CD4-positive, alpha-beta memory T cell (primary cell): Measurements from ENCODE around the gene PTGDR2. TPM values are rescaled to one million over a fixed set of nuclear protein-coding genes. Genes with fewer than 3 reads are reported as not detected.

Experiments used
- CTCF ChIA-PET: fragments of 350-600 bp; sonication (Branson Sonifier 250); formaldehyde crosslinking; loops from one replicate; lab custom pipeline; 2021; ENCODE audit warnings: inconsistent platforms; ENCODE audit not compliant: partially characterized antibody; lab: Charles Lee
- POLR2A ChIA-PET: fragments of 350-600 bp; sonication (Branson Sonifier 250); formaldehyde crosslinking; loops from one replicate; lab custom pipeline; 2021; ENCODE audit not compliant: partially characterized antibody; lab: Charles Lee
- DNase-seq, 5 donors: peaks; one replicate each; pipeline versions ENCODE4 v3.0.0 to v3.0.0-alpha.2; 2020 to 2022; ENCODE audit warnings: mixed read lengths in 1 of 5
- H3K27ac ChIP-seq: one replicate; pipeline ENCODE4 v1.7.0; 2013; ENCODE audit warnings: low read depth, low read length
- H3K27me3 ChIP-seq: 2 replicates; pipeline ENCODE4 v1.7.0; 2013; ENCODE audit warnings: mild to moderate bottlenecking, low read length, moderate library complexity; ENCODE audit not compliant: insufficient read depth
- H3K36me3 ChIP-seq: 2 replicates; pipeline ENCODE4 v1.7.0; 2013; ENCODE audit warnings: mild to moderate bottlenecking, low read length, moderate library complexity; ENCODE audit not compliant: insufficient read depth
- H3K4me1 ChIP-seq: 2 replicates; pipeline ENCODE4 v1.7.0; 2013; ENCODE audit warnings: mild to moderate bottlenecking, low read length, moderate library complexity; ENCODE audit not compliant: insufficient read depth
- H3K4me3 ChIP-seq, 2 donors: one replicate each; pipeline ENCODE4 v1.7.0; 2013; ENCODE audit warnings: low read length in 2 of 2, mild to moderate bottlenecking in 1 of 2
- H3K9me3 ChIP-seq, 2 donors: one replicate each; pipeline ENCODE4 v1.7.0; 2013; ENCODE audit warnings: low read length in 2 of 2, control low read depth in 1 of 2; ENCODE audit not compliant: control insufficient read depth in 1 of 2
- H3K27ac Mint-ChIP-seq, 7 donors: one replicate each; pipeline ENCODE4 v1.8.0; 2020 to 2021; ENCODE audit warnings: mixed read lengths in 7 of 7, mild to moderate bottlenecking in 6 of 7, inconsistent platforms in 3 of 7, moderate library complexity in 3 of 7
- H3K27me3 Mint-ChIP-seq, 2 donors: one replicate each; pipeline ENCODE4 v1.8.0; 2020 to 2021; ENCODE audit warnings: mixed read lengths in 2 of 2
- H3K36me3 Mint-ChIP-seq, 2 donors: one replicate each; pipeline ENCODE4 v1.8.0; 2020 to 2021; ENCODE audit warnings: mixed read lengths in 2 of 2, inconsistent platforms in 1 of 2, mild to moderate bottlenecking in 1 of 2
- H3K4me1 Mint-ChIP-seq, 4 donors: one replicate each; pipeline ENCODE4 v1.8.0; 2020 to 2021; ENCODE audit warnings: mixed read lengths in 4 of 4, mild to moderate bottlenecking in 1 of 4
- H3K4me3 Mint-ChIP-seq, 8 donors: one replicate each; pipeline ENCODE4 v1.8.0; 2020 to 2021; ENCODE audit warnings: mixed read lengths in 8 of 8, mild to moderate bottlenecking in 7 of 8, moderate library complexity in 6 of 8, inconsistent platforms in 3 of 8
- H3K9me3 Mint-ChIP-seq, 8 donors: one replicate each; pipeline ENCODE4 v1.8.0; 2020 to 2021; ENCODE audit warnings: mixed read lengths in 8 of 8, mild to moderate bottlenecking in 5 of 8, inconsistent platforms in 3 of 8, moderate library complexity in 1 of 8
- intact Hi-C: fragments of 100-400 bp; cut with micrococcal nuclease; formaldehyde crosslinking; loops from one replicate; pipeline ENCODE4 v1.15.1; 2023
- polyA plus RNA-seq, 2 donors: library from polyadenylated mRNA; unstranded; fragments of 300-500 nt; fragmentation: Illumina TruSeq; gene quantifications; one replicate each; pipeline ENCODE4 v1.2.3, GENCODE V29; 2021
- total RNA-seq, 2 experiments: library from RNA; stranded (reverse); gene quantifications; one replicate each; pipeline ENCODE4 v1.2.3, GENCODE V29; 2021

PTGDR2 gene
- total and polyA plus RNA-seq, 4 experiments from 2014 or later: 1.9 to 3.6 (median 3.5) TPM

GRCh38 chr11:60818057-60818456 is 37.7 kb downstream of the PTGDR2 start:
- Mint-ChIP-seq H3K4me3 (no peak overlapping the region), H3K27ac (no peak overlapping the region), H3K9me3 (peaks cover 0 to 20% (median 16%) of the 10 kb centered on the region in 8 donors), H3K36me3 (no peaks in the 10 kb centered on the region), H3K4me1 (no peaks in the 10 kb centered on the region), H3K27me3 (peaks cover 1 to 2% of the 10 kb centered on the region in 2 donors)
- H3K4me3 ChIP-seq: no peak overlapping the region
- DNase-seq: no peak
- H3K9me3 ChIP-seq: peaks cover 0 to 3% of the 10 kb centered on the region in 2 donors
- H3K36me3 ChIP-seq: no peaks in the 10 kb centered on the region
- intact Hi-C loops: no loop called here
- no peak overlapping the region for H3K27ac ChIP-seq
- ChIA-PET POLR2A (no interaction called here), CTCF (no interaction called here)
- H3K4me1 ChIP-seq: no peaks in the 10 kb centered on the region
- no peaks in the 10 kb centered on the region for H3K27me3 ChIP-seq

DNA sequence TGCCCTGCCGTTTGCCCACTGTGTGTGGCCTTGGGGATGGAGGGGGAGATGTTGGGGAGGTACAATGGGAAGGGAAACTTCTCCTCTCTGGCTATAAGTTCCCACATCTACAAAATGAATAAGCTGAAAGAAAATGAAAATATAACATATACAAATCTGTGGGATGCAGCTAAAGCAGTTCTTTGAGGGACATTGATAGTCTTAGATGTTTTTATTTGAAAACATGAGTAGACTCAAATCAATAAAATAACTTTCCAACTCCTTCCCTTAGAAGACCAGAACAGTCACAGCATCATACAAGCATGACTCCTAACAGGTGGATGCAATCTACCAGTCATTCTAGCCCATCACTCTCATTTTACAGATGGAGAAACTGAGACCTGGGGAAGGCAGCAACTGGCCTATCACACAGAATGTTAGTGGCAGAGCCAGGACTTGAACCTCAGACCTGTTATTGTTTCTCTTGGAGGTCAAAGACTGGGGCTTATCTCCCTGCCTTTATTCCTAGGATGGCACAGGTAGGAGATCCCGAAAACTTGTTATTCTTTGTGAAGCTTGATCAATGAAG is 39.1 kb downstream of the PTGDR2 start:
- Mint-ChIP-seq H3K27me3 (peaks cover 3 to 7% of the 10 kb centered on the region in 2 donors), H3K4me1 (no peaks in the 10 kb centered on the region), H3K9me3 (peaks cover 0 to 26% (median 16%) of the 10 kb centered on the region in 8 donors), H3K27ac (no peak overlapping the region), H3K4me3 (no peak overlapping the region), H3K36me3 (no peaks in the 10 kb centered on the region)
- intact Hi-C loops: no loop called here
- peaks cover 0 to 3% of the 10 kb centered on the region in 2 donors for H3K9me3 ChIP-seq
- no peaks in the 10 kb centered on the region for H3K4me1 ChIP-seq
- H3K27ac ChIP-seq: no peak overlapping the region
- H3K4me3 ChIP-seq: no peak overlapping the region
- ChIA-PET CTCF (no interaction called here), POLR2A (no interaction called here)
- H3K27me3 ChIP-seq: no peaks in the 10 kb centered on the region
- no peaks in the 10 kb centered on the region for H3K36me3 ChIP-seq
- DNase-seq: no peak

DNA sequence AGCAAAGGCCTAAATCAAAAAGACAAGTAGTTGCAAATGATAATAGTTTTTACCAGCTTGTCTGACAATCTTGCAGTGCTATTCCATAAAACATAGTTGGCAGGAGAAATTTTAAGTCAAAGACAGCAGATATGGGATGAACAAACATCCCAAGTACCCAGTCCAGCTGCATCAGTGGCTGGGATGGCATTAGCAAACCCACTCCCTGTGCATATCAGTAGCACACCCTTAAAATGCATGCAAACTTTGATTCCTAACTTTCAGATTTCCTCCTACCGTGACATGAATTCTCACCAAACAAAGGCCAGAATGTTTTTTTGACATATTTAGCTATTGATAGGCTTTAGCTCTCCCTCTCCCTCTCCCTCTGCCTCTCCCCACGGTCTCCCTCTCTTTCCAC is 41.6 kb downstream of the PTGDR2 start:
- intact Hi-C loops: no loop called here

DNA sequence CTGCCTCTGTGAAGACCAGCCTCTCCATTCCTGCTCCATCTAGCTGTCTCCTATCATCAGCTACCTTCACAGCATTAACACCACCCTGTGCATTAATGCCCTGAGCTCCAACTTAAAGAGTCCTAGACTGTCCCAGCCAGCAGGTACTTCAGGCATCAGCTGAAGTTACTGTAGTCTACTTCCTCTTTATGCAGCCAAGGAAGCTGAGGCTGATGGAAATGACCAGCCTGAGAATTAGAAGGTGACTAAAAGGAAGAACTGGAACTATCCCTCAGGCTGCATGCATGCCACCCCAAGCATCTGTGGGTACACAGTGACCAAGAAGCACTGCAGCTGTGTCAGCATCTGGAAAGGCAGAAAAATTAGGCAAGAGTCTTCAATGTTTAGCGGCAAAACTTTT is 42.4 kb downstream of the PTGDR2 start:
- peaks cover 0 to 3% of the 10 kb centered on the region in 2 donors for H3K9me3 ChIP-seq
- H3K4me3 ChIP-seq: no peak overlapping the region
- H3K27ac ChIP-seq: no peak overlapping the region
- Mint-ChIP-seq H3K4me1 (no peaks in the 10 kb centered on the region), H3K27me3 (peaks cover 6 to 10% of the 10 kb centered on the region in 2 donors), H3K4me3 (no peak overlapping the region), H3K9me3 (peaks cover 0 to 26% (median 16%) of the 10 kb centered on the region in 8 donors), H3K36me3 (no peaks in the 10 kb centered on the region), H3K27ac (no peak overlapping the region)
- CTCF ChIA-PET: no interaction called here
- H3K4me1 ChIP-seq: no peaks in the 10 kb centered on the region
- DNase-seq: no peak
- no peaks in the 10 kb centered on the region for H3K36me3 ChIP-seq
- H3K27me3 ChIP-seq: no peaks in the 10 kb centered on the region
- POLR2A ChIA-PET: no interaction called here
- intact Hi-C loops: no loop called here

More for the DNA sequence above, 41.6 kb downstream of the PTGDR2 start:
- Histone ChIP-seq H3K27me3 (no peaks in the 10 kb centered on the region), H3K4me3 (no peak overlapping the region), H3K27ac (no peak overlapping the region), H3K4me1 (no peaks in the 10 kb centered on the region), H3K36me3 (no peaks in the 10 kb centered on the region), H3K9me3 (peaks cover 0 to 3% of the 10 kb centered on the region in 2 donors)
- ChIA-PET POLR2A (no interaction called here), CTCF (no interaction called here)
- Mint-ChIP-seq H3K27me3 (peaks cover 6 to 10% of the 10 kb centered on the region in 2 donors), H3K36me3 (no peaks in the 10 kb centered on the region), H3K27ac (no peak overlapping the region), H3K4me3 (no peak overlapping the region), H3K4me1 (no peaks in the 10 kb centered on the region), H3K9me3 (peaks cover 0 to 26% (median 16%) of the 10 kb centered on the region in 8 donors)
- no peak for DNase-seq

GRCh38 chr11:60810569-60810968 is 45.2 kb downstream of the PTGDR2 start:
- no peaks in the 10 kb centered on the region for H3K9me3 ChIP-seq
- Mint-ChIP-seq H3K36me3 (no peaks in the 10 kb centered on the region), H3K4me1 (no peaks in the 10 kb centered on the region), H3K4me3 (no peak overlapping the region), H3K27ac (no peak overlapping the region), H3K9me3 (peaks cover 0 to 12% (median 2%) of the 10 kb centered on the region in 8 donors), H3K27me3 (peaks cover 9 to 14% of the 10 kb centered on the region in 2 donors)
- H3K4me3 ChIP-seq: no peak overlapping the region
- POLR2A ChIA-PET: no interaction called here
- no peak for DNase-seq
- H3K27me3 ChIP-seq: no peaks in the 10 kb centered on the region
- CTCF ChIA-PET: no interaction called here
- H3K36me3 ChIP-seq: no peaks in the 10 kb centered on the region
- intact Hi-C loops: no loop called here
- H3K4me1 ChIP-seq: no peaks in the 10 kb centered on the region
- H3K27ac ChIP-seq: no peak overlapping the region

- Mint-ChIP-seq H3K4me3 (no peak overlapping the region), H3K27ac (no peak overlapping the region), H3K27me3 (peaks cover 10 to 14% of the 10 kb centered on the region in 2 donors), H3K36me3 (no peaks in the 10 kb centered on the region), H3K4me1 (no peaks in the 10 kb centered on the region), H3K9me3 (peaks cover 0 to 12% (median 2%) of the 10 kb centered on the region in 8 donors)
- no peak overlapping the region for H3K27ac ChIP-seq
- ChIA-PET CTCF (no interaction called here), POLR2A (no interaction called here)
- intact Hi-C loops: no loop called here
- H3K4me1 ChIP-seq: no peaks in the 10 kb centered on the region
- no peaks in the 10 kb centered on the region for H3K27me3 ChIP-seq
- H3K4me3 ChIP-seq: no peak overlapping the region
- no peaks in the 10 kb centered on the region for H3K9me3 ChIP-seq
- no peak for DNase-seq
- H3K36me3 ChIP-seq: no peaks in the 10 kb centered on the region
These were observed 45.6 kb downstream of the PTGDR2 start for GRCh38 chr11:60810151-60810550.

DNA sequence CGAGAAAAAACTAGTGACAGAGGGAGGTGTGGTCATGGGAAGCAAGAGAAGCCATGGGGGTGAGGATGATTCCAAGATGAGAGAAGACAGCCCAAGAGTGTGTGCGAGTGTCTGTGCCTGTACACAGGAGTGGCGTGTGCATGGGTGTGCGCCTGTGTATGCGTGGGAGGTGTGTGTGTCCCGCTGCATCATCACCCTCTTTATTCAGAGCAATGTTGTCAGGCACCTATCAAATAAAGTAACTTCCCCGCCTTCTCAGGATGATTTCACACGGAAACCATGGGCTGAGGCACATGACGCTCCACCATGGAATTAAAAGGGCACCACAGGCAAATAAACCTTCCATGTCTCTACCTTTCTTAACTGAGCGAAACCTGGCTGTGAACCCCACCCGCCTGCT is 46.1 kb downstream of the PTGDR2 start:
- H3K36me3 Mint-ChIP-seq: no peaks in the 10 kb centered on the region
- peaks cover 10 to 14% of the 10 kb centered on the region in 2 donors for H3K27me3 Mint-ChIP-seq
- H3K4me3 Mint-ChIP-seq: no peak overlapping the region
- intact Hi-C loops: no loop called here
- peak overlapping the region in 1 of 7 donors; percentile 34 for H3K27ac Mint-ChIP-seq
- Histone ChIP-seq H3K36me3 (no peaks in the 10 kb centered on the region), H3K4me3 (no peak overlapping the region), H3K9me3 (no peaks in the 10 kb centered on the region), H3K4me1 (no peaks in the 10 kb centered on the region), H3K27ac (no peak overlapping the region), H3K27me3 (no peaks in the 10 kb centered on the region)
- CTCF ChIA-PET: no interaction called here
- H3K9me3 Mint-ChIP-seq: peaks cover 0 to 12% (median 2%) of the 10 kb centered on the region in 8 donors
- no peak for DNase-seq
- no peaks in the 10 kb centered on the region for H3K4me1 Mint-ChIP-seq
- POLR2A ChIA-PET: no interaction called here
